SK-N-SH treated with all-trans-retinoic acid at 6 μM for 48 hours (cell line): ENCODE results near the gene LRRC18.

Source experiments
- ATAC-seq: fragments of 200-7000 bp; cut with Tn5 transposase; 3 replicates; pipeline ENCODE4 v1.9.1; 2020; ENCODE audit warnings: mild to moderate bottlenecking, moderate library complexity
- ARNTL ChIP-seq: fragments of 450-650 bp; formaldehyde crosslinking; IDR thresholded peaks from 2 replicates; pipeline ENCODE4 v1.5.0; 2020; ENCODE audit warnings: low read depth, mild to moderate bottlenecking, moderate library complexity, borderline replicate concordance
- BACH2 ChIP-seq: fragments of 250-450 bp; sonication (Bioruptor Pico); IDR thresholded peaks from 2 replicates; pipeline ENCODE4 v1.9.0; 2021; ENCODE audit warnings: mild to moderate bottlenecking, borderline replicate concordance
- CSDC2 ChIP-seq: fragments of 250-450 bp; sonication (Bioruptor Pico); IDR thresholded peaks from 2 replicates; pipeline ENCODE4 v1.5.0; 2020; ENCODE audit warnings: mild to moderate bottlenecking, moderate library complexity
- ESRRG ChIP-seq: fragments of 250-450 bp; sonication (Bioruptor Pico); IDR thresholded peaks from 2 replicates; pipeline ENCODE4 v1.6.1; 2021; ENCODE audit warnings: mild to moderate bottlenecking
- GLIS3 ChIP-seq: fragments of 250-450 bp; sonication (Bioruptor Pico); IDR thresholded peaks from 2 replicates; pipeline ENCODE4 v1.5.0; 2020; ENCODE audit warnings: mild to moderate bottlenecking, moderate library complexity
- ISL1 ChIP-seq: fragments of 250-450 bp; sonication (Bioruptor Pico); IDR thresholded peaks from 2 replicates; pipeline ENCODE4 v2.1.2; 2022; ENCODE audit warnings: mild to moderate bottlenecking, moderate library complexity
- OSR1 ChIP-seq: fragments of 250-450 bp; sonication (Bioruptor Pico); IDR thresholded peaks from 2 replicates; pipeline ENCODE4 v1.8.0; 2022; ENCODE audit warnings: moderate library complexity, mild to moderate bottlenecking, inconsistent platforms
- POU6F1 ChIP-seq: fragments of 250-450 bp; sonication (Bioruptor Pico); IDR thresholded peaks from 2 replicates; pipeline ENCODE4 v1.8.0; 2021; ENCODE audit warnings: low read depth, mild to moderate bottlenecking, moderate library complexity, borderline replicate concordance
- PPARA ChIP-seq: fragments of 250-450 bp; sonication (Bioruptor Pico); IDR thresholded peaks from 2 replicates; pipeline ENCODE4 v1.5.0; 2020; ENCODE audit warnings: mild to moderate bottlenecking, borderline replicate concordance
- RARB ChIP-seq: fragments of 250-450 bp; sonication (Bioruptor Pico); IDR thresholded peaks from 2 replicates; pipeline ENCODE4 v1.8.0; 2021; ENCODE audit warnings: mild to moderate bottlenecking, moderate library complexity
- TCF4 ChIP-seq: fragments of 250-450 bp; sonication (Bioruptor Pico); IDR thresholded peaks from 2 replicates; pipeline ENCODE4 v1.8.0; 2021; ENCODE audit warnings: mild to moderate bottlenecking, moderate library complexity, borderline replicate concordance
- TOX ChIP-seq: fragments of 250-450 bp; sonication (Bioruptor Pico); IDR thresholded peaks from 2 replicates; pipeline ENCODE4 v1.8.0; 2021; ENCODE audit warnings: mild to moderate bottlenecking, moderate library complexity, borderline replicate concordance
- ZC3H10 ChIP-seq: fragments of 250-450 bp; sonication (Bioruptor Pico); IDR thresholded peaks from 2 replicates; pipeline ENCODE4 v1.5.1; 2021; ENCODE audit warnings: mild to moderate bottlenecking, moderate library complexity
- ZFP3 ChIP-seq: fragments of 250-450 bp; sonication (Bioruptor Pico); IDR thresholded peaks from 2 replicates; pipeline ENCODE4 v1.5.0; 2020; ENCODE audit warnings: mild to moderate bottlenecking, moderate library complexity
- ZFP30 ChIP-seq: fragments of 450-650 bp; formaldehyde crosslinking; IDR thresholded peaks from 2 replicates; pipeline ENCODE4 v1.5.0; 2022; ENCODE audit warnings: mild to moderate bottlenecking, moderate library complexity
- ZNF565 ChIP-seq: fragments of 450-650 bp; formaldehyde crosslinking; conservative IDR thresholded peaks from 2 replicates; pipeline ENCODE4 v1.5.0; 2020; ENCODE audit warnings: low read depth, mild to moderate bottlenecking, moderate library complexity
- ZNF70 ChIP-seq: fragments of 450-650 bp; formaldehyde crosslinking; IDR thresholded peaks from 2 replicates; pipeline ENCODE4 v1.5.0; 2020; ENCODE audit warnings: mild to moderate bottlenecking, moderate library complexity
- ZNF8 ChIP-seq: fragments of 450-650 bp; formaldehyde crosslinking; IDR thresholded peaks from 2 replicates; pipeline ENCODE4 v1.5.0; 2020; ENCODE audit warnings: mild to moderate bottlenecking, moderate library complexity
- TF ChIP-seq, protein P1 (sequence below): fragments of 250-450 bp; sonication (Bioruptor Pico); IDR thresholded peaks from 2 replicates; pipeline ENCODE4 v1.8.0; 2020; ENCODE audit warnings: mild to moderate bottlenecking, moderate library complexity, borderline replicate concordance
- TF ChIP-seq, protein P2 (sequence below): fragments of 250-450 bp; sonication (Bioruptor Pico); IDR thresholded peaks from 2 replicates; pipeline ENCODE4 v1.5.1; 2020; ENCODE audit warnings: low read depth, mild to moderate bottlenecking, moderate library complexity
- TF ChIP-seq, protein P3 (sequence below): fragments of 250-450 bp; sonication (Bioruptor Pico); IDR thresholded peaks from 2 replicates; pipeline ENCODE4 v1.5.1; 2021; ENCODE audit warnings: mild to moderate bottlenecking, moderate library complexity

Gene LRRC18

DNA sequence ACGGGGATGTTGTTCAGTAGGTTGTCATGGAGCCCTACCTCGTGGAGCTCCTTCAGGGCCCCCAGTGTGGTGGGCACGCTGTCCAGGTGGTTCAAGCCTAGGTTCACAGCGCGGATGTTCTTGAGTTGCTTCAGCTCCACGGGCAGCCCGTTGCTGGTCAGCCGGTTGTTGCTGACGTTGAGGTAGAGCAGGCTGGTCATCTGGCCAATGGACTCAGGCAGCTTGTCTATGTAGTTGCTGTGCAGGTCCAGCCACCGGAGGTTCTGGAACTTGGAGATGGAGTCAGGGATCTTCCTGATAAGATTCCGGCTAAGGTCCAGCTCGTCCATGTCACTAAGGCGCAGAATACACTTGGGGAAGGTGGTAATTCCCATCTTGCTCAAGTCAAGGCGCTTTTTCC lies 26.0 kb downstream of the LRRC18 start:
- TF ChIP-seq ZFP3 (CRISPR knock-in tag) (no peak), ZC3H10 (CRISPR knock-in tag) (no peak), ZNF8 (CRISPR knock-in tag) (no peak), TCF4 (CRISPR knock-in tag) (no peak), BACH2 (CRISPR knock-in tag) (no peak), RARB (no peak), ZNF565 (CRISPR knock-in tag) (no peak), OSR1 (CRISPR knock-in tag) (no peak), TOX (no peak), ISL1 (no peak), PPARA (no peak), POU6F1 (CRISPR knock-in tag) (no peak), CSDC2 (CRISPR knock-in tag) (no peak), ZNF70 (CRISPR knock-in tag) (no peak), GLIS3 (CRISPR knock-in tag) (no peak), ARNTL (CRISPR knock-in tag) (no peak), ZFP30 (CRISPR knock-in tag) (no peak)
- TF ChIP-seq, protein P1, sequence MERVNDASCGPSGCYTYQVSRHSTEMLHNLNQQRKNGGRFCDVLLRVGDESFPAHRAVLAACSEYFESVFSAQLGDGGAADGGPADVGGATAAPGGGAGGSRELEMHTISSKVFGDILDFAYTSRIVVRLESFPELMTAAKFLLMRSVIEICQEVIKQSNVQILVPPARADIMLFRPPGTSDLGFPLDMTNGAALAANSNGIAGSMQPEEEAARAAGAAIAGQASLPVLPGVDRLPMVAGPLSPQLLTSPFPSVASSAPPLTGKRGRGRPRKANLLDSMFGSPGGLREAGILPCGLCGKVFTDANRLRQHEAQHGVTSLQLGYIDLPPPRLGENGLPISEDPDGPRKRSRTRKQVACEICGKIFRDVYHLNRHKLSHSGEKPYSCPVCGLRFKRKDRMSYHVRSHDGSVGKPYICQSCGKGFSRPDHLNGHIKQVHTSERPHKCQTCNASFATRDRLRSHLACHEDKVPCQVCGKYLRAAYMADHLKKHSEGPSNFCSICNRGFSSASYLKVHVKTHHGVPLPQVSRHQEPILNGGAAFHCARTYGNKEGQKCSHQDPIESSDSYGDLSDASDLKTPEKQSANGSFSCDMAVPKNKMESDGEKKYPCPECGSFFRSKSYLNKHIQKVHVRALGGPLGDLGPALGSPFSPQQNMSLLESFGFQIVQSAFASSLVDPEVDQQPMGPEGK (CRISPR knock-in tag): no peak
- ATAC-seq: no peak

DNA sequence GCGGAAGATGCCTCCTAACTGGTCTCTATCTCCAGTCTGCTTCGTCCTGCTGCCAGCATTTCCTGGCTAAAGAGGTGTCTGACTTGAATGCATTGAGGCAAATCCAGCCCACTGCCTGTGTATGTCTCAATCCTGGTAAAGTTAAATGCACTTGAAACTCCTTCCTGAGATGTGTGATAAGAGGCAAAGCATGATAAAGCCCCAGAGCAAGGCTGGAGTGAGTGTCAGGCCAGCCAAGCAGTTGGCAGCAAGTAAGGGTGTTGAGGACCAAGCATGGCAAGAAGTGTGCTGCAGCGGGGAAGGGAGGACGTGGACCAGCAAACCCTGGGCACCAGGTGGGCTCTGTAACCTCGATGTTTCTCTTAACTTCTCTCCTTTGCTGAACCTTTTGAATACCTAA lies 29.1 kb downstream of the LRRC18 start:
- no peak for ATAC-seq
- TF ChIP-seq ZNF8 (CRISPR knock-in tag): no peak
- TF ChIP-seq ESRRG (CRISPR knock-in tag): no peak
- no peak for TF ChIP-seq ARNTL (CRISPR knock-in tag)
- TF ChIP-seq PPARA: no peak
- TF ChIP-seq ZNF70 (CRISPR knock-in tag): no peak
- no peak for TF ChIP-seq TCF4 (CRISPR knock-in tag)
- no peak for TF ChIP-seq BACH2 (CRISPR knock-in tag)
- no peak for TF ChIP-seq ZFP30 (CRISPR knock-in tag)
- TF ChIP-seq ISL1: no peak
- TF ChIP-seq CSDC2 (CRISPR knock-in tag): no peak
- TF ChIP-seq POU6F1 (CRISPR knock-in tag): no peak
- TF ChIP-seq RARB: no peak
- TF ChIP-seq, protein P1 (CRISPR knock-in tag): no peak
- TF ChIP-seq, protein P2, sequence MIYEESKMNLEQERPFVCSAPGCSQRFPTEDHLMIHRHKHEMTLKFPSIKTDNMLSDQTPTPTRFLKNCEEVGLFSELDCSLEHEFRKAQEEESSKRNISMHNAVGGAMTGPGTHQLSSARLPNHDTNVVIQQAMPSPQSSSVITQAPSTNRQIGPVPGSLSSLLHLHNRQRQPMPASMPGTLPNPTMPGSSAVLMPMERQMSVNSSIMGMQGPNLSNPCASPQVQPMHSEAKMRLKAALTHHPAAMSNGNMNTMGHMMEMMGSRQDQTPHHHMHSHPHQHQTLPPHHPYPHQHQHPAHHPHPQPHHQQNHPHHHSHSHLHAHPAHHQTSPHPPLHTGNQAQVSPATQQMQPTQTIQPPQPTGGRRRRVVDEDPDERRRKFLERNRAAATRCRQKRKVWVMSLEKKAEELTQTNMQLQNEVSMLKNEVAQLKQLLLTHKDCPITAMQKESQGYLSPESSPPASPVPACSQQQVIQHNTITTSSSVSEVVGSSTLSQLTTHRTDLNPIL: no peak
- TF ChIP-seq TOX: no peak

GRCh38 chr10:48907730-48908129 lies 31.9 kb downstream of the LRRC18 start:
- TF ChIP-seq ZNF70 (CRISPR knock-in tag): no peak
- TF ChIP-seq BACH2 (CRISPR knock-in tag): no peak
- TF ChIP-seq CSDC2 (CRISPR knock-in tag): no peak
- TF ChIP-seq ZC3H10 (CRISPR knock-in tag): no peak
- ATAC-seq: no peak

GRCh38 chr10:48906841-48907240 lies 32.8 kb downstream of the LRRC18 start:
- ATAC-seq: no peak
- TF ChIP-seq GLIS3 (CRISPR knock-in tag): no peak
- no peak for TF ChIP-seq TOX
- TF ChIP-seq, protein P1 (CRISPR knock-in tag): no peak
- TF ChIP-seq ARNTL (CRISPR knock-in tag): no peak
- TF ChIP-seq, protein P2: no peak
- no peak for TF ChIP-seq PPARA
- no peak for TF ChIP-seq ZC3H10 (CRISPR knock-in tag)
- no peak for TF ChIP-seq TCF4 (CRISPR knock-in tag)
- TF ChIP-seq, protein P3, sequence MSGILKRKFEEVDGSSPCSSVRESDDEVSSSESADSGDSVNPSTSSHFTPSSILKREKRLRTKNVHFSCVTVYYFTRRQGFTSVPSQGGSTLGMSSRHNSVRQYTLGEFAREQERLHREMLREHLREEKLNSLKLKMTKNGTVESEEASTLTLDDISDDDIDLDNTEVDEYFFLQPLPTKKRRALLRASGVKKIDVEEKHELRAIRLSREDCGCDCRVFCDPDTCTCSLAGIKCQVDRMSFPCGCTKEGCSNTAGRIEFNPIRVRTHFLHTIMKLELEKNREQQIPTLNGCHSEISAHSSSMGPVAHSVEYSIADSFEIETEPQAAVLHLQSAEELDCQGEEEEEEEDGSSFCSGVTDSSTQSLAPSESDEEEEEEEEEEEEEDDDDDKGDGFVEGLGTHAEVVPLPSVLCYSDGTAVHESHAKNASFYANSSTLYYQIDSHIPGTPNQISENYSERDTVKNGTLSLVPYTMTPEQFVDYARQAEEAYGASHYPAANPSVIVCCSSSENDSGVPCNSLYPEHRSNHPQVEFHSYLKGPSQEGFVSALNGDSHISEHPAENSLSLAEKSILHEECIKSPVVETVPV (CRISPR knock-in tag): no peak
